Measurements from ENCODE around the gene SRC.
"Not testable (repeated sequence)": the region's sequence is repeated elsewhere in the genome, so short reads cannot be mapped to it uniquely, and the experiment has no call there.

Gene SRC

GRCh38 chr20:37364927-37365272 lies 19.0 kb downstream of the SRC start:
- no peak for DNase-seq (ENCODE audit: low read depth, low spot score)
- H3K36me3 ChIP-seq (ENCODE audit: insufficient read depth, low read length), result peaks cover 13% of the 10 kb centered on the region
- no peaks in the 10 kb centered on the region for H3K9me3 ChIP-seq (ENCODE audit: low read depth, low read length)
- no peak overlapping the region for H3K9ac ChIP-seq (ENCODE audit: insufficient read length)
- H3K4me3 ChIP-seq, result no peak overlapping the region
- TF ChIP-seq POLR2AphosphoS5 (IDR thresholded peaks at IDR 0.05; ENCODE audit: borderline replicate concordance, low read depth, low read length) (no peak), FOXP2 (optimal IDR thresholded peaks at IDR 0.05; ENCODE audit: control extremely low read depth, extremely low read length, insufficient read depth) (no peak), EZH2 (IDR thresholded peaks at IDR 0.05) (no peak)
- H3K27ac ChIP-seq, result no peak overlapping the region

- no peak for TF ChIP-seq FOXP2 (optimal IDR thresholded peaks at IDR 0.05; ENCODE audit: control extremely low read depth, extremely low read length, insufficient read depth)
- TF ChIP-seq POLR2AphosphoS5 (IDR thresholded peaks at IDR 0.05; ENCODE audit: borderline replicate concordance, low read depth, low read length), result no peak
- TF ChIP-seq EZH2 (IDR thresholded peaks at IDR 0.05), result no peak
- no peak overlapping the region for H3K9ac ChIP-seq (ENCODE audit: insufficient read length)
- H3K4me3 ChIP-seq, result no peak overlapping the region
- H3K36me3 ChIP-seq (ENCODE audit: insufficient read depth, low read length), result peaks cover 13% of the 10 kb centered on the region
- H3K27ac ChIP-seq, result no peak overlapping the region
- no peak for DNase-seq (ENCODE audit: low read depth, low spot score)
- no peaks in the 10 kb centered on the region for H3K9me3 ChIP-seq (ENCODE audit: low read depth, low read length)
Observed at GRCh38 chr20:37365760-37366638, 20.1 kb downstream of the SRC start.

GRCh38 chr20:37366743-37367142 lies 20.8 kb downstream of the SRC start:
- no peak for TF ChIP-seq EZH2 (IDR thresholded peaks at IDR 0.05)
- no peak for TF ChIP-seq FOXP2 (optimal IDR thresholded peaks at IDR 0.05; ENCODE audit: control extremely low read depth, extremely low read length, insufficient read depth)
- TF ChIP-seq POLR2AphosphoS5 (IDR thresholded peaks at IDR 0.05; ENCODE audit: borderline replicate concordance, low read depth, low read length), result no peak
- Histone ChIP-seq H3K9ac (ENCODE audit: insufficient read length) (no peak overlapping the region), H3K36me3 (ENCODE audit: insufficient read depth, low read length) (peaks cover 13% of the 10 kb centered on the region), H3K27ac (no peak overlapping the region), H3K4me3 (no peak overlapping the region), H3K9me3 (ENCODE audit: low read depth, low read length) (no peaks in the 10 kb centered on the region)
- no peak for DNase-seq (ENCODE audit: low read depth, low spot score)

GRCh38 chr20:37369846-37370245 lies 23.9 kb downstream of the SRC start:
- TF ChIP-seq EZH2 (IDR thresholded peaks at IDR 0.05), result no peak
- no peak for TF ChIP-seq POLR2AphosphoS5 (IDR thresholded peaks at IDR 0.05; ENCODE audit: borderline replicate concordance, low read depth, low read length)
- no peak for TF ChIP-seq FOXP2 (optimal IDR thresholded peaks at IDR 0.05; ENCODE audit: control extremely low read depth, extremely low read length, insufficient read depth)
- H3K4me3 ChIP-seq, result no peak overlapping the region
- H3K36me3 ChIP-seq (ENCODE audit: insufficient read depth, low read length), result peaks cover 13% of the 10 kb centered on the region
- no peak for DNase-seq (ENCODE audit: low read depth, low spot score)
- no peak overlapping the region for H3K27ac ChIP-seq
- H3K9me3 ChIP-seq (ENCODE audit: low read depth, low read length), result no peaks in the 10 kb centered on the region
- H3K9ac ChIP-seq (ENCODE audit: insufficient read length), result no peak overlapping the region

GRCh38 chr20:37371845-37372244 lies 25.9 kb downstream of the SRC start:
- H3K36me3 ChIP-seq (ENCODE audit: insufficient read depth, low read length); H3K4me3 ChIP-seq; DNase-seq (ENCODE audit: low read depth, low spot score); H3K9me3 ChIP-seq (ENCODE audit: low read depth, low read length); H3K27ac ChIP-seq; H3K9ac ChIP-seq (ENCODE audit: insufficient read length): not testable (repeated sequence)

- Histone ChIP-seq H3K4me3 (no peak overlapping the region), H3K9ac (ENCODE audit: insufficient read length) (no peak overlapping the region), H3K9me3 (ENCODE audit: low read depth, low read length) (no peaks in the 10 kb centered on the region), H3K36me3 (ENCODE audit: insufficient read depth, low read length) (peaks cover 8% of the 10 kb centered on the region), H3K27ac (no peak overlapping the region)
- TF ChIP-seq POLR2AphosphoS5 (IDR thresholded peaks at IDR 0.05; ENCODE audit: borderline replicate concordance, low read depth, low read length) (no peak), EZH2 (IDR thresholded peaks at IDR 0.05) (no peak), FOXP2 (optimal IDR thresholded peaks at IDR 0.05; ENCODE audit: control extremely low read depth, extremely low read length, insufficient read depth) (no peak)
- no peak for DNase-seq (ENCODE audit: low read depth, low spot score)
Observed at GRCh38 chr20:37372441-37372840, 26.5 kb downstream of the SRC start.

- H3K9me3 ChIP-seq (ENCODE audit: low read depth, low read length), result no peaks in the 10 kb centered on the region
- peaks cover 8% of the 10 kb centered on the region for H3K36me3 ChIP-seq (ENCODE audit: insufficient read depth, low read length)
- no peak overlapping the region for H3K4me3 ChIP-seq
- TF ChIP-seq FOXP2 (optimal IDR thresholded peaks at IDR 0.05; ENCODE audit: control extremely low read depth, extremely low read length, insufficient read depth), result no peak
- no peak for TF ChIP-seq EZH2 (IDR thresholded peaks at IDR 0.05)
- no peak for TF ChIP-seq POLR2AphosphoS5 (IDR thresholded peaks at IDR 0.05; ENCODE audit: borderline replicate concordance, low read depth, low read length)
- no peak overlapping the region for H3K9ac ChIP-seq (ENCODE audit: insufficient read length)
- DNase-seq (ENCODE audit: low read depth, low spot score), result no peak
- H3K27ac ChIP-seq, result no peak overlapping the region
Observed at GRCh38 chr20:37373020-37373598, 27.2 kb downstream of the SRC start.

GRCh38 chr20:37375227-37375626 lies 29.3 kb downstream of the SRC start:
- no peak overlapping the region for H3K9ac ChIP-seq (ENCODE audit: insufficient read length)
- DNase-seq (ENCODE audit: low read depth, low spot score), result no peak
- no peak overlapping the region for H3K27ac ChIP-seq
- H3K36me3 ChIP-seq (ENCODE audit: insufficient read depth, low read length), result peaks cover 8% of the 10 kb centered on the region
- TF ChIP-seq FOXP2 (optimal IDR thresholded peaks at IDR 0.05; ENCODE audit: control extremely low read depth, extremely low read length, insufficient read depth) (no peak), EZH2 (IDR thresholded peaks at IDR 0.05) (no peak), POLR2AphosphoS5 (IDR thresholded peaks at IDR 0.05; ENCODE audit: borderline replicate concordance, low read depth, low read length) (no peak)
- no peaks in the 10 kb centered on the region for H3K9me3 ChIP-seq (ENCODE audit: low read depth, low read length)
- H3K4me3 ChIP-seq, result no peak overlapping the region
